ENCODE measurements around the gene THUMPD2.
A peak's percentile ranks its signal among the peaks of the same experiment; 100 is the strongest.

The THUMPD2 gene

DNA sequence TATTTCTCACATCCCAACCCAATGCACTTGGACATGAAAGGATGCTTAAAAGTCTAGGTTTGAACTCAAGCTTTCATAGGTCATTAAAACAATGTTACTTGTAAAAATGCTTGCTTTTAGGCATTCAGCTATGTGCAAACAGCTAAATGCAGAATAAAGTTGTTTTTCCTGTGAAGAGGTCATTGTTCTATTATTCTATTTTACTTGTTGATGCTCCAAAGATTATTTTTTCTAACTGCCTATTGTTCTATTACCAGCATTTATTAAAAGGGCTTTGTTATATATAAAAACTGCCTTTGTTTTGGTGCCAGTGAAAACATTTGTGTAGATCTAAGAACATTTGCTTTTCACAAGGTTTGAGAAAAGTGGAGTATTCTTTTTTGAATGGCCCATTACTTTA lies 64.0 kb downstream of the THUMPD2 start:
- no peak for DNase-seq

GRCh38 chr2:39712953-39713352 lies 66.1 kb downstream of the THUMPD2 start:
- DNase-seq = no peak

DNA sequence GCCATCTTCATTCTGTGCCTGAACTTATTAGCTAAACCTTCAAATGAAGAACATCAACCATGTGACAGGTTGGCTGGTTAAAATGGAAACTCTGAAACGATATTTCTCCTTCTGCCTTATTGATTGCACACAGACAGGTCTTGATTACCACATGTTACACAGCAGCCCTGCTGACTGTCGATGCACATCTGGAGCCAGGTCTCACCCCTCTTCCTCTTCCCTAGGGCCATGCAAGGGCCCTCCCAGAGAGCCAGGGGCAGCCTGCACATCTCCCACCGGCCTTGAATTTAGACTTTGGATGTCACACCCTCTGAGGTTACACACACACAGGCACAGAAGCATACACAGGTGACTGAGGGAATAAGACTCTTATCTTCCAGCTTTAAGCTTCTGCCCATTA lies 68.3 kb downstream of the THUMPD2 start:
- DNase-seq = no peak

DNA sequence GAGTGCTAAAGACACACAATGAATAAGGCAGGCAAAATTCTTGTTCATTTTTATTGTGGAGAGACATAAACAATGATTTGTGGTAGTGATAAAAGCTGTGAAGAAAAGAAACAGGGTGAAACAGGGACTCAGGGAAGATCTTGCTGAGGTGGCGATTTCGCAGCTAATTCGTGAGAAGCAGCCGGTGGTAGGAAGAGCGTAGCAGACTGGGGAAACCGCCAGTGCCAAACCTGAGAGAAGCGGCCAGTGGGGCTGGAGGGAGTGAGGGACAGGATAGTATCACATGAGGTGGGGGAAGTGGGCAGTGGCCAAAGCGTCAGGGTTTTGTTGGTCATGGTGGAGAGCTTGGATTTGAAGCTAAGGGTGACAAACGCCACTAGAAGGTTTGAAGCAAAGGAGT lies 71.1 kb downstream of the THUMPD2 start:
- no peak for DNase-seq

DNA sequence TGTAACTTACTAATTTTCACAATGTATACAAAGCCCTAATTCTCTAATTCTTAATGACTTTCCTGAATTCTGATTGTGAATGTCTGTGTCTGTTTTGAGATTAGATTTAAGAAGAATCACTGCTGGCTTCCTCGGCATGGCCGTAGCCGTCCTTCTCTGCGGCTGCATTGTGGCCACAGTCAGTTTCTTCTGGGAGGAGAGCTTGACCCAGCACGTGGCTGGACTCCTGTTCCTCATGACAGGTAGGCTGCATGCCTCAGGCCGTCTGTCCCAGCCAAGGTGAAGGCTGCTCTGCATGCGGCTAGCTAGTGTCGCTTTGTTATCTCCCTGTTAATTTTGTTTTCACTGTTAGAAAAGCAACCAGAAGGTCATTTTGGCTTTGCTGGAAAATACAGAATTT lies 72.1 kb downstream of the THUMPD2 start:
- DNase-seq = no peak

GRCh38 chr2:39706312-39706711 lies 72.7 kb downstream of the THUMPD2 start:
- DNase-seq = no peak

DNA sequence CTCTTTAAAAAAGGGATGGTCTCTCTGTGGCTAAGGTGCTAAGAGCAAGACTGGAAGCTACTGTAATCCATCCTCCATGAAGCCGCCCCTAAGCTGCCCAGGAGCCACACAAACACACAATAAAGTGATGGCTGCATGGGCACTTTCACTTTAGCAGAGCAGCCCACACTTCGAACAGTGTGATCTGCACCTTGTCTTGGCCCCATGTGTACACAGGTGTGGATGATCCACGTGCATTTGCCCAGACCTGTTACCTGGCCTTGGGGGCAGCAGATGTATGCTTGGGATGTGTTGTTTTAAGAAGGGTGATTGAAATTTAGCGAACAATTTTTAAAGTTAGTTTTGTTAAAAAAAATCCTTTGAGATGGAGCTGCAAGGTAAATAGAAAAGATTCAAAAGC lies 73.4 kb downstream of the THUMPD2 start:
- DNase-seq = no peak

DNA sequence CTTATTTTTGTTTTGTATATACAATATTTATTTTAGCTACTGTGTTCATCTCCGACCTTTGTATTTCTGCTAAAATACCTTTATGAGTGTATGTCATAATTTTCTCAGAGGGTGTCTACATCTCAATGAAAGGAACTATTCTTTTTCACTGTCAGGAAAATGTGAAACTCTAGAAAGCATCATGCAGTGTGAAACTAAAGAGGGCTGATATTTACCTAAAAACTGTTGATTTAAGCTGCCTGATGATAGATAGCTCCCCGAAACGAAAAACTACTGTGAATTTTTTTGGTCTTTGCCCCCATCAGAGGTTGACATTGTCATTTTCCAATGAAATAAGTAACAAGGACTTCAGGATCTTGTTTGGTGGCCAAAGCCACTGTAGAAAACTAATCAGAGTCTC lies 74.5 kb downstream of the THUMPD2 start:
- peak; percentile 50 for DNase-seq

DNA sequence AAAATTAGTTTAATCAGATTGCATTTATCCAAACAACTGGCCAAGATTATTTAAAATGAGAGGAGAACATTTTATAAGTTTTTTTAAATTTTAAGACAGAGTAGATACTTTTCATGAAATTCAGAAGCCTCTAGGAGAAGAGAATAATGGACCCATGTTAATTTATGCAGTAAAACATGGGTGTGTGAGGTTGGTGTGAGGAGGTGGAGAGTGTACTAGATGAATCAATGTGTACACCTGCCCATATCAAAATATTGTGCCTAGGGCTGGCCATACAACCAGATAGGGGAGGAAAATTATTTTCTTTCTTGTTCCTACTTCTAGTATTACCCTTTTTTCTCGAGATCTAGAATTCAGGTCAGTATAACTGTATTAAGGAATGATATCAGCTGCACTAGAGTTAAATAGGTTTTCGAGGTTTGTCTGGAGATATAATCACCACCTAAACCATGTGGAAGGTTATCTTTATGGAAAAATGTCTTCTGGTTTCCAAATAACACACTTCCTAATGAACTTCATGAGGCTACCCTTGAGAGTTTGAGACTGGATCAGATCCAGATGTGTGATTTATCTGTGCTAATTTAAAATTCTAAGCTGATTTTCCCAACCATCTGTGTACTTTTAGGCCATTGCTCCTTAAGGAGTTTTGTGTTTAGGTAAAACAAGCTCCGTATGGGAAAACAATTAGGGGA lies 75.7 kb downstream of the THUMPD2 start:
- no peak for DNase-seq

- no peak for DNase-seq
Measured at GRCh38 chr2:39701137-39701536, 77.9 kb downstream of the THUMPD2 start.

DNA sequence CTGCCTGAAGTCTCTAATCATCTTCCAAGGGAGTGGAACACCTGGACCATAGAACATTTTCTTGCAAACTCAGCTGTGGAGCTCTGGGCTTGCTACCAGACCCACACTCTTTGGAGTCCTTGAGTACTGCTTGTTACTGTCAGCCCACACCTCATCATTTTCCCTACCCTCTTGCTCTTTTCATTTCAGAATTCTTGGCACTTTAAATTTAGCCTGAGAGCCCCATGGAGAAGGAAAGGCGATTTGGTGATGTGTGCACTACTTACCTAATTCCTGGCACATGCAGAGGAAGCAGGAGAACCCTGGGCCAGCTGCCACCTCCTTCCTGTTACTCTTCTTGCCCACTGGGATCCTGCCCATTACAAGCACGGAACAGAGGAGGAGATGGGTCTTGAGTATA lies 81.6 kb downstream of the THUMPD2 start:
- DNase-seq = no peak

GRCh38 chr2:39696838-39697237 lies 82.2 kb downstream of the THUMPD2 start:
- no peak for DNase-seq

DNA sequence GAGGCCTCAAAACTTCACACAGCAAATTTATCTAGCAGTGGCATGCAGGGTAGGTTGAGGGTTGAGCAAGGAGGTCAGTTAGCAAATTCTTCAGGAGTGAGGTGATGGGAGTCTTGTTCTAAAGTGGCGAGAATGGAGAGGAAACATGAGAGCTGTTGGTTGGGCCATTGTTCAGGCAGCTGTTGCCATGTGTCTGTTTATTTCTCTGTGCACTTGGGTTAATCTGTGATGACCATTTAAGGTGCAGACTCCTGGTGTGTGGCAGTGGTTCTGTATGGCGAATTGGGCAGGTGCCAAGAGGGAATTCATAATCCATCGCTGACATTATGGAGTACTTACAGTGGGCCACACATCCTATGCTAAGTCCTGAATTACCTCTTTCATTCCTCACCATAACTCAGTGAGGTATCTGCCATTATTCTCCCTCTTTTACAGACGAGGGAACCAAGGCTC lies 82.9 kb downstream of the THUMPD2 start:
- DNase-seq = peak; percentile 73

DNA sequence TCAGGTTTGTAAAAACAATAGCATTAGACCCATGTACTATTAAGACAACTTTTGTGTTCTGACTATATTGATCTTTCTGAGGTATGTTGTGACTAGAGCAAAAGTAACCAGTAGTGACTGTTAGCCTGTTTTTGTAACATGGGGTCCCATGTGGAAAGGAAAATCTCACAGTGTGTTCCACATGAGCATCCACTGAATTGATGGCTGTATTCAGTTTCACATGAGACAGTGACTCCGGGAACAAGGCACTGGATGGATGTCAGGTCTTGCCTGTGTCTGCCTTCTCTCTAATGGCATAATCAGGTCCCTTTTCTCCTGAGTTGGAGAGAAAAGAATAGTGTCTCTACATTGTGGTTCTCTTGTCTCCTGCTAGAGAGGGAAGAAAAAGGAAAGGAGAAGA lies 85.8 kb downstream of the THUMPD2 start:
- no peak for DNase-seq

DNA sequence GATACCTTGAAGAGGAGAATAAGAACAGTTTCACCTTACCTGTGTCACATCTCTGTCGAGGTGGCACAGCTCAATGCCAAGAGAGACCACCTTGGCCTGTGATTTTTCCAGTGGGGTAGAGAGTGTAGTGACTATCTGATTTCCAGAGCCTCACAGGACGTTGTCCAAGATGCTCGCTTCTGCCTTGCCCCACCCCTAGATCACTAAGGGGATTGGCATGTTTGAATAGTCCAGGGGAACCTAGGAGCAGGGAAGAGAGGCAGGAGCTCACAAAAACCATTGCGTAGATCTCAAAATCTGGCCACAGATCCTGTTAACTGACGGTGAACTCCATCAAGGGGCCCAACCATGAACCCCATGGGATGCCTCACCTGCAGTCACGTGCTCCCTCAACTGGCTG lies 89.2 kb downstream of the THUMPD2 start:
- DNase-seq = no peak

DNA sequence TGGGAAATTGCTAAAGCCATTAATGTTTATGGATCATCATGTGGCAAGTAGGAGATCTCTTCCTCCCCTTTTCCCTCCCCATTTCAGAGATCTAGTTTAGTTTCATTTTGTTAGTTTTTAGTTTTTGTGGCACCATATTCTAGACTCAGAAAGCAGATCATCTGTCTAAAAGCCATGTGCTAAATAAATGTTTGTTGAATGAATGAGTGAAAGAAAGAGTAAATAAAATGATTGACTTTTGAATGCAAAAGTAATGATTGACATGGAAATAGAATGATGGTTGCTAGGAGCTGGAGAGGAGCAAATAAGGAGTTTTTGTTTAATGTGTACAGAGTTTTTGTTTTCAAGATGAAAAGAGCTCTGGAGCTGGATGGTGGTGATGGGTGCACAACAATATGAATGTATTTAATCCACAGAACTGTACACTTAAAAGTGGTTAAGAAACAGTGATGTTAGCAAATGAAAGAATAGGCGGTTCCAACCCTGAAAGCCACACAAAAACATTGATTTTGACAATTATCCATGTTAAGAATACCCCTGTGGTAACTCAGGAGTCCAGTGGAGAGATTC lies 89.7 kb downstream of the THUMPD2 start:
- DNase-seq = no peak

GRCh38 chr2:39688181-39688580 lies 90.9 kb downstream of the THUMPD2 start:
- no peak for DNase-seq

DNA sequence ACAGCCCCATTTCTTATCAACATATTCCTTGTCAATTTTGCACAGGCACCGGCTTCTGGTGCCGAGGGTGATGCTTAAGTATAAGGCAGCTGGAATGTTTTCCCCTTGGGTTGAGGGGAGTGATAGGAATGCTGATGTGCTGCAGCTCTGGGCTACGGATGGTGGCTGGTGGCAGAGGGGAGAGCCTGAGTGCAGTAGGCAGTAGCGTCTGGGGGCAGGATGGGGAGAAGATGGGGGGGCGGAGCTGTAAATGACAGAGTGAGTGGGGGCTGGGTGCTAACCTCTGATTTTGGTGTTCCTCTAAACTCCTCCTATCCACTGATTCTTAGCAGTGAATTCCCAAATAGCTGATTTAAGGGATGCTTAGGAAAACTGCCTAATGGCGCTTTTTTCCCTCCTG lies 92.6 kb downstream of the THUMPD2 start:
- no peak for DNase-seq

All from COR-L47 (cell line).